Aorta (tissue), 5 donors: Measurements from ENCODE around the gene RFC4. TPM values are rescaled to one million over a fixed set of nuclear protein-coding genes. Genes with fewer than 3 reads are reported as not detected.

Experiments used
- ATAC-seq: fragments of 200-7000 bp; cut with Tn5 transposase; one replicate; pipeline ENCODE4 v1.9.1; 2022; ENCODE audit warnings: moderate library complexity; ENCODE audit not compliant: low FRiP score
- DNase-seq, 2 donors: peaks; one replicate each; pipeline ENCODE4 v3.0.0-alpha.2; 2020
- H3K27ac ChIP-seq, 2 donors: one replicate each; pipeline ENCODE4 v1.5.1; 2013; ENCODE audit warnings: low read length in 2 of 2, mild to moderate bottlenecking in 2 of 2, moderate library complexity in 2 of 2, control low read depth in 1 of 2, inconsistent platforms in 1 of 2, low read depth in 1 of 2
- H3K27me3 ChIP-seq, 2 donors: one replicate each; pipeline ENCODE4 v1.6.1; 2013; ENCODE audit warnings: control low read depth in 1 of 2, low read length in 1 of 2, mild to moderate bottlenecking in 1 of 2, moderate library complexity in 1 of 2; ENCODE audit not compliant: insufficient read depth in 2 of 2, control insufficient read depth in 1 of 2
- H3K36me3 ChIP-seq, 2 donors: one replicate each; pipeline ENCODE4 v1.6.1; 2013; ENCODE audit warnings: control low read depth in 1 of 2, low read length in 1 of 2, mild to moderate bottlenecking in 1 of 2; ENCODE audit not compliant: insufficient read depth in 2 of 2, control insufficient read depth in 1 of 2
- H3K4me1 ChIP-seq, 2 donors: one replicate each; pipeline ENCODE4 v1.6.1; 2013; ENCODE audit warnings: low read length in 2 of 2, control low read depth in 1 of 2, mild to moderate bottlenecking in 1 of 2, moderate library complexity in 1 of 2; ENCODE audit not compliant: insufficient read depth in 2 of 2, control insufficient read depth in 1 of 2
- H3K4me3 ChIP-seq, 2 donors: one replicate each; pipeline ENCODE4 v1.5.1; 2013; ENCODE audit warnings: low read length in 2 of 2, control low read depth in 1 of 2, mild to moderate bottlenecking in 1 of 2
- H3K9me3 ChIP-seq: one replicate; pipeline ENCODE4 v1.6.1; 2013; ENCODE audit warnings: mild to moderate bottlenecking, low read length; ENCODE audit not compliant: control insufficient read depth
- WGBS, 2 donors: extraction: QIAGEN DNeasy Blood & Tissue Kit; methylation state at CpG; one replicate each; pipeline ENCODE4 v1.1.7; 2013; 5-methylcytosine and 5-hydroxymethylcytosine counted together
- intact Hi-C, 2 donors: fragments of 100-400 bp; cut with DNase I; formaldehyde crosslinking; loops; one replicate each; pipeline versions ENCODE4 v1.14.2 to v1.15.0; 2022
- polyA plus RNA-seq, 2 donors: library from polyadenylated mRNA; stranded (reverse); fragments of 200-250 nt; gene quantifications; one replicate each; pipeline ENCODE4 v1.2.3, GENCODE V29; 2013
- total RNA-seq, 2 donors: library from RNA; stranded (reverse); fragmentation: NEBNext Ultra II Directional; extraction: Animal tissue kit (Norgen Biotek cat#: 25700); gene quantifications; one replicate each; pipeline ENCODE4 v1.2.1, GENCODE V29; 2021
- donor health status: healthy with polysubstance abuse.
- donor health status: Bipolar disorder and iron deficiency.
- donor health status: DM: no; HTN: no; CAD: no.
- donor health status: DM: no; HTN: no; CAD: no.
- donor health status: DM: yes; HTN: yes; CAD: no.

Gene RFC4
- total and polyA plus RNA-seq, 4 donors: 6.9 to 10.4 (median 8.6) TPM

DNA sequence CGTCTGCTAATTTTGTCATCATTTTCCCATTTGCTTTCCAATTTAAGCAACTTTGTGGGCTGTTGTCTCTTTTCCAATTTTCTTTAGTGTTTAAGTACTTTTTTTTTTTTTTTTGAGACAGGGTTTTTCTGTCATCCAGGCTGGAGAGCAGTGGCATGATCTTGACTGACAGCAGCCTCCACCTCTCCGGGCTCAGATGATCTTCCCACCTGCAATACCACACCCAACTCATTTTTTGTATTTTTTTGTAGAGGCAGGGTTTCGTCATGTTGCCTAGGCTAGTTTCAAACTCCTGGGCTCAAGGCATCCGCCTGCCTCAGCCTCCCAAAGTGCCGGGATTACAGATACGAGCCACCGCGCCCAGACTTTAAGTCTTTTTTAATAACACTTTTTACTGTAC is 49.1 kb downstream of the RFC4 start:
- Histone ChIP-seq H3K36me3 (no peaks in the 10 kb centered on the region), H3K4me3 (no peak overlapping the region), H3K27ac (no peak overlapping the region), H3K9me3 (no peaks in the 10 kb centered on the region), H3K27me3 (no peaks in the 10 kb centered on the region), H3K4me1 (no peaks in the 10 kb centered on the region)
- ATAC-seq (no peak), DNase-seq (no peak)
- 83 to 85% methylated on average over 8 of the region's 8 CpGs for WGBS, 2 donors
- intact Hi-C loops: no loop called here

DNA sequence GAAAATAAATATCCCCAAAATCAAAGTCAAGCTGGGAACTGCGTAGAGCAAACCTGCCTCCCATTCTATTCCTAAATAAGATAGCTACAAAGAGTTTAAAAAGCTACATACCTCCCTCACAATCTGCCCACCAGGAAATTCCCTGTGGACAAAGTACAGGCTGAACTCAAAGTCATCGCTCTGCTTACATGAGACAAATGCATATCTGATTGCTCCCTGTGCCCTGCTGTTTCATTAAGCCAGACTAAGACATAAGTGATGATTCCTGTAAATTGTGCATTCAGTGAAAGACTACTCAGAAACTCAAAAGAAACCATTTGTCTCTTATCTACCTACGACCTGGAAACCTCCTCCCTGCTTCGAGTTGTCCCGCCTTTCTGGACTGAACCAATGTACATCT is 51.4 kb downstream of the RFC4 start:
- Histone ChIP-seq H3K4me1 (no peaks in the 10 kb centered on the region), H3K36me3 (no peaks in the 10 kb centered on the region), H3K9me3 (no peaks in the 10 kb centered on the region), H3K4me3 (no peak overlapping the region), H3K27ac (no peak overlapping the region), H3K27me3 (no peaks in the 10 kb centered on the region)
- ATAC-seq: no peak
- no peak for DNase-seq
- WGBS, 2 donors: 95 to 98% methylated on average over 5 of the region's 5 CpGs
- intact Hi-C loops: no loop called here

DNA sequence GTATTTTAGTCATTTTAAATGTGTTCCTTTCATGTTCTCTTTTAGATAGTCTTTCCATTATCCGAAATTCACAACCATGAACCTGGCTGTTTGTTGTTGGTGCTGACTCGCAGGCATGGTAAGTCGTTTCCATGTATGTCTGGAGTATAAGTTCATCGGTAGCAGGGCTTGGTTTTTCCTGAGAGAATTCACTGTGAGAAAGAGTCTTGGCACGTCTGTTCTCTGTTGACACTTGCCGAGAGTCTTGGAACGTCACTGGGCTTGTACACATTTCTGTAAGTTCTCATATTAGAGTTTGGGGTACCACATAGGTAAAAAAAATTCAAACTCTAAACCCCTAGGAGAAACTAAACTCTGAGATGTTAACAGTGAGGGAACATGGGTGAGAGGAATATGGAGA is 52.3 kb downstream of the RFC4 start:
- WGBS, 2 donors: 66 to 72% methylated on average over 7 of the region's 7 CpGs
- ATAC-seq (no peak), DNase-seq (no peak)
- intact Hi-C loops: no loop called here
- Histone ChIP-seq H3K27ac (no peak overlapping the region), H3K36me3 (no peaks in the 10 kb centered on the region), H3K27me3 (no peaks in the 10 kb centered on the region), H3K4me1 (no peaks in the 10 kb centered on the region), H3K9me3 (no peaks in the 10 kb centered on the region), H3K4me3 (no peak overlapping the region)

DNA sequence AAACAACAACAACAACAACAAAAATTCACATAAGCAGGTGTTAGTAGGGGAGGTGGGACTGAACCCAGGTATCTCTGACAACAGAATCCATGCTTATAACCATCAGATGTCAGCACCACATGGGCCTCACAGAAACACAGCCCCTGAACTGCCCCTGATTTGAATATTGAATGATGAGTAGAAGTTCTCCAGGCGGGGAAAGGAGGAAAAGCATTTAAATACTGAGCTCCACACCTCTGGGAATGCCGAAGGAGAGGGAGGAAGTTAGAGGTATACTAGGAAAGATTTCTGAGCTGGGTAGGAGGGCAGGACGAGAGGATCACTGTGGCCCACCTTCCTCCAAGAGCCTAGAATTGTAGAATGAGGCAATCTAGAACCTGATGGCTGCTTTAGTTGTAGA is 54.8 kb downstream of the RFC4 start:
- 43% methylated on average over 3 of the region's 3 CpGs for WGBS, 2 donors
- Histone ChIP-seq H3K27ac (no peak overlapping the region), H3K36me3 (no peaks in the 10 kb centered on the region), H3K27me3 (no peaks in the 10 kb centered on the region), H3K4me3 (no peak overlapping the region), H3K9me3 (no peaks in the 10 kb centered on the region), H3K4me1 (no peaks in the 10 kb centered on the region)
- ATAC-seq (no peak), DNase-seq (no peak)
- intact Hi-C loops: no loop called here

DNA sequence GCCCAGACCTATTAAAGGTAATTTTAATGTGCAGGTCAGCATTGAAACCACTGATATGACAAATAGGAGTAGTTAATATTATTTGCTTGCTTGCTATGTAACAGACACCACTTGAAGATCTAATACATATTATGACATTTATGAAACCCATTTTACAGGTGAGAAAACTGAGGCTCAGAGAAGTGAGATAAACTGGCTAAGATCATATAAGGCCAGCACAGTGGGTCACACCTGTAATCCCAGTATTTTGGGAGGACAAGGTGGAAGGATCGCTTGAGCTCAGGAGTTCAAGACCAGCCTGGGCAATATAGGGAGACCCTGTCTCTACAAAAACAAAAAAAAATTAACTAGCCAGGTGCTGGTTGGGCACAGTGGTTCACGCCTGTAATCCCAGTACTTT is 56.0 kb downstream of the RFC4 start:
- no peaks in the 10 kb centered on the region for H3K4me1 ChIP-seq
- no peaks in the 10 kb centered on the region for H3K9me3 ChIP-seq
- H3K36me3 ChIP-seq: no peaks in the 10 kb centered on the region
- no peak overlapping the region for H3K4me3 ChIP-seq
- DNase-seq: no peak
- no peak overlapping the region for H3K27ac ChIP-seq
- intact Hi-C loops: no loop called here
- WGBS, 2 donors: 95 to 99% methylated on average over 2 of the region's 2 CpGs
- no peak for ATAC-seq
- no peaks in the 10 kb centered on the region for H3K27me3 ChIP-seq

DNA sequence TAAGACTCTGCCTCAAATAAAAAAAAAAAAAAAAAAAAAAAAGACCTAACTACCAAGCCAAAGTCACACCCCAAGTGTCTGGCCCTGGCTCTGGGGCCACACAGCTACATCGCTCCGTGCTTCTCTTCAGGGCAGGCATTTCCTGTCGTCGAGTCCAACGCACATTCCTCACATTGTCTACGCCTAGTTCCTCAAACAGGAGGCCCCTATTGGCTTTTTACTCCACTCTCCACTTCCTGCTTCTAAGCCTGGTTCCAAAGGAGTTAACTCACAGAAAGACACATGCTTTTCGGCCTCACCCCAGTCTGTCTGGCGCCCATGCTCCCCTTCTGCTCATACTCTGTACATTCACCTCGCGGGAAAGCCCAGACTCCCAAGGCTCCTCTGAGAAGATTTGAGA is 60.3 kb downstream of the RFC4 start:
- WGBS, 2 donors: 7 to 8% methylated on average over 9 to 10 of the region's 10 CpGs
- no peak for ATAC-seq

DNA sequence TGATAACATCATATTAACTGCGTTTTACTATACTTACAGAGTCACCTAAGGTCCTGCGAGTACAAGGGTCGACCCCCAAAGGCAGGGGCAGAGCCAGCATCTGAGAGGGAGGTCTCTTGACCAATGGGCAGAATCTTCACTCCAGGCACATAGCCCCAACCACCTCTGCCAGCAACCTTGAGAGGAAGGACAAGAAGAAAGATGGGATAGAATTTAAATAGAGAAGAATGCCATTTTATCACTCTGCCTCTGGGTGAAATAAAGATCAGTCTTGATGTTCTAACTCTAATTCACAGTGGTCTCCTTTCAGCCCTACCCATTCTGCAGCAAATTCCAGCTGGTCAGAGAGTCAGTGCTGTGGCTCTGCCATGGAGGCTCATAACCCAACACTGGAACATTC is 62.6 kb downstream of the RFC4 start:
- DNase-seq: no peak
- no peak overlapping the region for H3K27ac ChIP-seq
- no peak for ATAC-seq
- H3K4me3 ChIP-seq: no peak overlapping the region
- WGBS, 2 donors: 70 to 77% methylated on average over 3 of the region's 3 CpGs
- H3K9me3 ChIP-seq: no peaks in the 10 kb centered on the region
- H3K4me1 ChIP-seq: no peaks in the 10 kb centered on the region
- H3K36me3 ChIP-seq: no peaks in the 10 kb centered on the region
- intact Hi-C loops: no loop called here
- no peaks in the 10 kb centered on the region for H3K27me3 ChIP-seq

More for the DNA sequence above, 60.3 kb downstream of the RFC4 start:
- no peaks in the 10 kb centered on the region for H3K4me1 ChIP-seq
- intact Hi-C loops: no loop called here
- H3K9me3 ChIP-seq: no peaks in the 10 kb centered on the region
- H3K36me3 ChIP-seq: no peaks in the 10 kb centered on the region
- DNase-seq: peak in 1 of 2 donors; percentile 82
- peak overlapping the region in 1 of 2 donors; percentile 3 for H3K27ac ChIP-seq
- no peaks in the 10 kb centered on the region for H3K27me3 ChIP-seq
- no peak overlapping the region for H3K4me3 ChIP-seq

DNA sequence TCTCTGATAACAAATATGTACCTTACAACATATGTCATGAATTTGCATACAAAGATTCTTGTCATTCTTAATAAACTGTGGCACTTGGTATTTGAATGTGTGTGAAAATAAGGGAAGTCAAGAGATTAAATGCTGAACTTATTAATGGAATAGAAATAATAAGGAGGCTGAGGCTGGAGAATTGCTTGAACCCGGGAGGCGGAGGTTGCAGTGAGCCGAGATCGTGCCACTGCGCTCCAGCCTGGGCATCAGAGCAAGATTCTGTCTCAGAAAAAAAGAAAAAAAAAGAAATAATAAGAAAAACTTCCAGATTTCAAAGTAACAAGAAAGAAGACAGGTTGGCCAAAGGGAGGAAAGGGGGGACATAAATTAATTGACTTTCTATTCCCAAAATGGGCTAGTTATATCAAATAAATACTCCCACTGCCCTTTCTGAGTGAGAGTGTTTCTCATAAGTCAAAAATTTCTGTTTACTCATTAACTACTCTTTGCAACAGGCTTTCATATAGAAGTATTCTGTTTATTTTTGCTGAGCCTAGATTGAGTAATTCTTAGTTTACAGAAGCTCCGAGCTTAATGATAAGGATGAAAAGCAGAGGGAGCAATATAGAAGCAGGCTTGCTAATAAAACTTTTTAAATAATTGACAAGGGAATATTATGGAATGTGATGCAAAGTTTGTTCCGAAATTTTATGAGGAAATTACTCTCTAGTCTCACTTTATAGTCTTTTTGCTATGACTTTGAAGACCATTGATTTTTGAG is 63.5 kb downstream of the RFC4 start:
- no peaks in the 10 kb centered on the region for H3K9me3 ChIP-seq
- ATAC-seq: no peak
- no peaks in the 10 kb centered on the region for H3K27me3 ChIP-seq
- no peak overlapping the region for H3K4me3 ChIP-seq
- H3K36me3 ChIP-seq: no peaks in the 10 kb centered on the region
- intact Hi-C loops: no loop called here
- no peak overlapping the region for H3K27ac ChIP-seq
- 83 to 85% methylated on average over 7 of the region's 7 CpGs for WGBS, 2 donors
- no peaks in the 10 kb centered on the region for H3K4me1 ChIP-seq
- DNase-seq: no peak
